ENCODE measurements around the gene TMEM9B. TPM values are rescaled to one million over a fixed set of nuclear protein-coding genes. Genes with fewer than 3 reads are reported as not detected.
"Not testable (repeated sequence)": the region's sequence is repeated elsewhere in the genome, so short reads cannot be mapped to it uniquely, and the experiment has no call there.

Gene TMEM9B
- polyA plus RNA-seq, 1 donor: 35.0 TPM

DNA sequence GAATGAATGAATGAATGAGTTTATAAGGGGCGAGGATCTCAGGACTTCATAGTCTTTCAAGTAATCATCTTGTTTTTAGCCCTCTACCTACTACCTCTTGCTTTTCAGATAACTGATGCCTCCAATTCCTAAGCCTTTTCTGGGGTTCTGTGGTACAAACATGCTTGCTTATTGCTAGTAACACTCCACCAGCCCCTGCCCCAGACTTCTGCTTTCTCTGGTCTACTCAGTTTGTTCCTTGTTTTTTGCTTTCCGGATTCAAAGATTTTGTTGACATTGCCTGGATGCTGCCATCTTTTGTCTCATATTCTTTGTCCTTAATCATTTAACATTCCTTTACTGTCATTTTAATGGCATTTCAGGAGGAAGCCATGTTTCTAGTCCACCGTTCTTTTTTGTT is 8.9 kb upstream of the TMEM9B start:
- DNase-seq (ENCODE audit: low read depth): no peak

GRCh38 chr11:8971924-8972316 is 7.7 kb upstream of the TMEM9B start:
- DNase-seq (ENCODE audit: low read depth): no peak

- no peak for DNase-seq (ENCODE audit: low read depth)
Measured at GRCh38 chr11:8971196-8971923, 7.1 kb upstream of the TMEM9B start.

DNA sequence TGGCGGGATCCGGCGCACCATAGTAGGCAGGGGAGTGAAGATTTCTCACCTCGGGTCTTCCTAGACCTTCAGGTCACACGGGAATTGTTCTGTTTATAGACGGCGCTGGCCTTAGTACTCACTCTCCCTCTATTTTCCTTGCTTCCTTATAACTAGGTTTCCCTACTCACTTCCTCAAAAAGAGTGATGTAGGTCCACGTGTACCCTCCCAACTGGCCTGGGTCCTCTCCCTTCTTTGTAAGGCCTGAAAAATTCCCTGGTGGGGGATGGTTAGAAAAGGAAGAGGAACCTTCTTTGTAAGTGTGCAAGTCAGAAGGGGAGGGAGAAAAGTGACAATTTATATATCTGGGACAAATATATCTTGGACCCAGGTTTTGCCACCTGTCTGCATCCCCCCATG is 2.9 kb upstream of the TMEM9B start:
- DNase-seq (ENCODE audit: low read depth): no peak

- DNase-seq (ENCODE audit: low read depth): peak; percentile 11
Measured at GRCh38 chr11:8963569-8964323, 496 bp downstream of the TMEM9B start.

DNA sequence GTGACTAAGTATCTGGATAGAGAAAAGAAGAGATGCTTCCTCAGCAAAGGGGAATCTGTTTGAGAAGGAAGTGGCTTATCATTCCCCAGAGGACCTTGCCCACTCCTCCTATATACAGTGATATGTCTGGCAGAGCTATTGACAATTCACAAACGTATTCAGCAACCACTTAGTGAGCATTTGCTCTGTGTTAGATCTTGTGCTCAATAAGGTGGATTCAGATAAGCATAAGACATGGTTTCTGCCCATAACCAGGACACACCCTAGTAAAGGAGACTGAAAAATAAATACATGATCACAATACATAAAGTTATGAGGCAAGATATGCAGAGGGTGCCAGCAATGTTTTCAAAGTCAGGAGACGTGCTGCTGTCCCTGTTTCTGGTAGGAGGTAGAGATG is 1.4 kb downstream of the TMEM9B start:
- DNase-seq (ENCODE audit: low read depth): no peak

DNA sequence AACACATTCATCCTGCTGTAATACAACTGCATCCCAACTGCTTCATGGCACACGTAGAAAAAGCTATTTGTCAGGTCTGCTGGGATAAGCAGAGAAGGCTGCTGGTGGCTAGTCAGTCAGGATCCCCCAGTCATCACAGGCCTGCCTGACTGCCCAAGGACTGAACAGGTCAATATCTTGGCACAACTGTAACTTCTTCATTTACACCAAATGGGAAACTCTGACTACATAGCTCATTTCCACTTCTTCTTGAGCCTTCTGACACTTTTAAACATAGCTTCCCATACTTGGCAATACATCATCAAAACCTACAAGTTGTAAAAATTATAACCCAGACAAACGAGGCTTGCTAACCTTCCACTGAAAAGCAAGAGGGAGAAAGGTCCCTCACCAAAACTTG is 2.8 kb downstream of the TMEM9B start:
- no peak for DNase-seq (ENCODE audit: low read depth)

- peak; percentile 56 for DNase-seq (ENCODE audit: low read depth)
Measured at GRCh38 chr11:8959546-8960166, 4.6 kb downstream of the TMEM9B start.

DNA sequence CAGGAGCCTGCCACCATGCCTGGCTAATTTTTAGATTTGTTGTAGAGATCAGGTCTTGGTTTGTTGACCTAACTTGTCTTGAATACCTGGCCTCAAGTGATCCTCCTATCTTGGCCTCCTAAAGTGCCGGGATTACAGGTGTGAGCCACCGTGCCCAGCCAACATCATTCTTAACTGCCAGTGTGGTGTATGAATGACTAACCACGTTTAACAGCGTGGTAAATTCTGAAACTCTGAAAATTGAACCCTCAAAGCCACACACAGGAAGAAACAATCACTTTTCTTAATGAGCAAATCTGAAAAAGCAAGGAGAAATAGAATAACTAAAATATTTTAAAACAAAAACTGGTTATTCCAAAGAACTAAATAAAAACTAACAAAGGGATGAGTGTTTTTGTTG is 7.4 kb downstream of the TMEM9B start:
- no peak for DNase-seq (ENCODE audit: low read depth)

DNA sequence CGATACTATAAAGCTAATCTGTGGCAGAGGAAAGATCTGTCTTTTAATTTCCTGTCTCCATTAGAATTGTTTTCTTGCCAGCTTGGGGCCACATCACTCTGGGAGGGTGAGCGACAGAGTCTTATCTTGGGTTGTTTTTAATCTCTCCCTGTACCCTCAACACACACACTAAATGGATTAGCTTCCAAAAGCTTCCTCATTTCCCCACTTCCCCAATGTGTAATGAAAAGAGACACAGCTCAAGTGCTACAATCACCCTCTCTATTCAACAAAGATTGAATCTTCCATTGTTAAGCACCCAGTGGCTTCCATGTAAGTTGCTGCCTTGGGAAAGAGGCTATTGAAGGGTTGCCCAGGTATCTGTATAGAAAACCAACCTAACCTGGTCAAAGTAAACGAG is 15.4 kb downstream of the TMEM9B start:
- DNase-seq (ENCODE audit: low read depth): no peak

DNA sequence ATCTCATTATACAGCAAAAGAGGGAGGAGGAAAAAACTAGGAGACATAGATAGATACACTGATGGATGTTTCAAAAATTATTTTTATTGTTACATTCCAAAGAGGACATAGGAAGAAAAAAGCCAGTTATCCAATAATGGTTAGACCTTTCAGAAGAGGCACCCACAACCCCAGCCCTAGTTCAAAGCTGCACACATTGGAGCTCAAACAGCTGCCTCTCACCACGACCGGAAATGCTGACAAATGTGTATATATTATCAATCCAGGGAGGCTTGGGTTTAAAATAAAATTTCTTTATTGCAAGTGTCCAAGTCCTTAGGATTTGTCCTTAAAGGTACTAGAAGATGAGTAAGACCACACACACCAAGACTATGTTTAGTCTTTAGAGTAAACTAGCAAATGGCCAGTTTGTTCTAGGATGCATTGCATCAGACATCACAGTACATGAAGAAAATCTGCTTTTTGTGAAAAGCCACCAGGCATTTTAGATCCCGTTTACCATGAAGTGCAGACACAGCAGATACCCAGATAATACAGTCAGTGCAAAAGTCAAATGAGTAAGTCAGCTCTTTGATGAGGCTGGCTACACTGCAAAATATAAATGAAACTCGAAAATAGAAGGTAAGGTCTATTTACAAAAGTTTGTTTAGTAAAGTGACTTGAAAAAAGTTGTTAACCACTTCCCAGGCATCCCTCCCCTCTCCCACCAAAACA is 16.9 kb downstream of the TMEM9B start:
- no peak for DNase-seq (ENCODE audit: low read depth)

GRCh38 chr11:8942518-8943066 is 21.6 kb downstream of the TMEM9B start, which contains the start of gene ASCL3:
ASCL3 (minus strand) TSS chr11:8943016; CDS start chr11:8938161, 4,855 bp downstream.
- DNase-seq (ENCODE audit: low read depth): no peak

- no peak for DNase-seq (ENCODE audit: low read depth)
Measured at GRCh38 chr11:8941341-8942103, 22.7 kb downstream of the TMEM9B start.

- no peak for DNase-seq (ENCODE audit: low read depth)
Measured at GRCh38 chr11:8937659-8938058, 26.6 kb downstream of the TMEM9B start.

DNA sequence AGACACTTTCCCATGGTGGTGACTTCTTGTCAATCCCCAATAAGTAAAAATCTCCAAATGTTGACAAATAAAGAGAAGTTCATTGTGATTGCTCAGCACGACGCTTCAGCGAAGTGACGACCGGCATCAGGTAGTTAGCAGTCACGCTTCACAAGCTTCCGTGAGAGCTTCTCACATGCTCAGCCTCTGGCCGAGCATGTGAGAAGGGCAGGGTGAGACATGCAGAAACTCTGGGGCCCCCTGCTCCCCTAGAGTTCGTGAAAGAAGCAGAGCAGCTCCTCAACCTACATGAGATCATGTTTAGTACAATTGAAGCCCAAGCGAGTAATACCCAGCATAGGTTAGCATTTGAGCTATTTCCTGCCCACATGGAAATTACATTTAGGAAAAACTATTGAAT is 27.1 kb downstream of the TMEM9B start:
- no peak for DNase-seq (ENCODE audit: low read depth)

GRCh38 chr11:8935789-8936188 is 28.5 kb downstream of the TMEM9B start:
- not testable (repeated sequence) for DNase-seq (ENCODE audit: low read depth)

- DNase-seq (ENCODE audit: low read depth): no peak
Measured at GRCh38 chr11:8934742-8935488, 29.3 kb downstream of the TMEM9B start.

DNA sequence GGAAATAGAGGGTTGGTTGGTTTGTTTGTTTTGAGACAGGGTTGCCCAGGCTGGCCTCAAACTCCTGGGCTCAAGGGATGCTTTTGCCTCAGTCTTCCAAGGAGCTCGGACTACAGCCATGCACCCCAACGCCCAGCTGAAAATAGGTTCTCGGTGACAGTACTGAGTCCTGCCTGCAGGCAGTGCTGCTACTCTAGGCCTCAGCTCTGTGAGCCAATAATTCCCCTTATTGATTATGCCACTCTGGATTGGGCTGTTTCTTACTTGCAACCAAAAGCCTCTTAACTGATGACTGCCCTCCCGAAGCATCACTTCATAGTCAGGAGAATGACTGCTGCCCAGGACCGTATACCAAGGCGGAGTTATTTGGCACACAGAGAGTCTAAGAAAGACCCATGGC is 30.3 kb downstream of the TMEM9B start:
- DNase-seq (ENCODE audit: low read depth): no peak

GRCh38 chr11:8932564-8933180 is 31.6 kb downstream of the TMEM9B start, which contains the start of gene C11orf16:
C11orf16 (minus strand) TSS chr11:8932947; CDS start chr11:8932308, 639 bp downstream.
- DNase-seq (ENCODE audit: low read depth): no peak
